Left ventricle myocardium superior (tissue), 1 donor: ENCODE data around the gene PRKCH. TPM values are rescaled to one million over a fixed set of nuclear protein-coding genes. Genes with fewer than 3 reads are reported as not detected.

ENCODE experiments used
- ATAC-seq: fragments of 200-7000 bp; cut with Tn5 transposase; one replicate; pipeline ENCODE4 v1.9.1; 2020; ENCODE audit warnings: mild to moderate bottlenecking, moderate library complexity
- DNase-seq: peaks from one replicate; pipeline ENCODE4 v3.0.0-alpha.2; 2020
- intact Hi-C: fragments of 100-400 bp; cut with micrococcal nuclease; formaldehyde crosslinking; loops from one replicate; pipeline ENCODE4 v1.11.0; 2022
- long read RNA-seq: library from polyadenylated mRNA; unstranded; transcript quantifications from one replicate; pipeline ENCODE4 v2.0.0, GENCODE V29; 2021
- total RNA-seq: library from RNA; stranded (reverse); fragmentation: NEBNext Ultra II Directional; extraction: Animal tissue kit (Norgen Biotek cat#: 25700); gene quantifications from one replicate; pipeline ENCODE4 v1.2.1, GENCODE V29; 2021
- donor health status: DM: no; HTN: yes; CAD: no; lungs with severe emphysema.

The PRKCH gene
- 15.9 TPM for total RNA-seq
- long read RNA-seq, transcript PRKCH-201 (14 exons, 3,582 nt): major isoform, 18 of 30 reads
- long read RNA-seq, partial matches to known transcripts: 3 of 30 reads
- long read RNA-seq, other reads (novel, unspliced or antisense): 7 of 30 reads

GRCh38 chr14:61321385-61322010 is at the start of gene PRKCH:
Gene PRKCH (plus strand): TSS chr14:61321579. CDS start chr14:61322102, 523 bp downstream.
- DNase-seq: peak; percentile 82
- ATAC-seq: peak; percentile 85
- intact Hi-C loops: no loop called here

GRCh38 chr14:61277232-61277631 is 44.1 kb upstream of the PRKCH start:
- intact Hi-C loops: no loop called here
- DNase-seq: no peak
- ATAC-seq: no peak

- DNase-seq (no peak), ATAC-seq (no peak)
- intact Hi-C loops: no loop called here
Observed at GRCh38 chr14:61277784-61278183, 43.6 kb upstream of the PRKCH start.

GRCh38 chr14:61279082-61279481 is 42.3 kb upstream of the PRKCH start:
- DNase-seq (no peak), ATAC-seq (no peak)
- intact Hi-C loops: no loop called here

- intact Hi-C loops: loop anchor here (10.0 kb wide), 1 partner anchor 855 kb away; no protein-coding TSS in a partner anchor
- peak; percentile 34 for DNase-seq
- ATAC-seq: peak; percentile 19
Observed at GRCh38 chr14:61280092-61280525, 41.3 kb upstream of the PRKCH start.

GRCh38 chr14:61280526-61281185 is 40.7 kb upstream of the PRKCH start:
- ATAC-seq (peak; percentile 89), DNase-seq (peak; percentile 78)
- intact Hi-C loops: loop anchor here (10.0 kb wide), 1 partner anchor 854 kb away; no protein-coding TSS in a partner anchor

- no peak for DNase-seq
- intact Hi-C loops: loop anchor here (10.0 kb wide), 1 partner anchor 853 kb away; no protein-coding TSS in a partner anchor
- ATAC-seq: no peak
Observed at GRCh38 chr14:61281186-61281947, 40.0 kb upstream of the PRKCH start, which contains the start of gene TMEM30B. Gene TMEM30B (minus strand): TSS chr14:61281338. CDS start chr14:61281147, 191 bp downstream.

GRCh38 chr14:61281948-61282275 is 39.5 kb upstream of the PRKCH start:
- DNase-seq (no peak), ATAC-seq (peak; percentile 29)
- intact Hi-C loops: loop anchor here (10.0 kb wide), 1 partner anchor 853 kb away; no protein-coding TSS in a partner anchor

- ATAC-seq: no peak
- intact Hi-C loops: loop anchor here (10.0 kb wide), 1 partner anchor 852 kb away; no protein-coding TSS in a partner anchor
- DNase-seq: no peak
Observed at GRCh38 chr14:61282746-61283145, 38.6 kb upstream of the PRKCH start.

GRCh38 chr14:61284001-61284400 is 37.4 kb upstream of the PRKCH start:
- ATAC-seq (no peak), DNase-seq (no peak)
- intact Hi-C loops: loop anchor here (10.0 kb wide), 1 partner anchor 851 kb away; no protein-coding TSS in a partner anchor

- intact Hi-C loops: loop anchor here (10.0 kb wide), 1 partner anchor 849 kb away; no protein-coding TSS in a partner anchor
- DNase-seq (no peak), ATAC-seq (no peak)
Observed at GRCh38 chr14:61285364-61285763, 36.0 kb upstream of the PRKCH start.

- intact Hi-C loops: loop anchor here (10.0 kb wide), 1 partner anchor 848 kb away; no protein-coding TSS in a partner anchor
- DNase-seq (no peak), ATAC-seq (no peak)
Observed at GRCh38 chr14:61287196-61287595, 34.2 kb upstream of the PRKCH start.

GRCh38 chr14:61288228-61288627 is 33.2 kb upstream of the PRKCH start:
- ATAC-seq: no peak
- intact Hi-C loops: loop anchor here (10.0 kb wide), 1 partner anchor 847 kb away; no protein-coding TSS in a partner anchor
- no peak for DNase-seq

- no peak for DNase-seq
- ATAC-seq: no peak
- intact Hi-C loops: loop anchor here (10.0 kb wide), 1 partner anchor 846 kb away; no protein-coding TSS in a partner anchor
Observed at GRCh38 chr14:61288720-61289119, 32.7 kb upstream of the PRKCH start.

- DNase-seq (no peak), ATAC-seq (no peak)
- intact Hi-C loops: no loop called here
Observed at GRCh38 chr14:61290701-61291100, 30.7 kb upstream of the PRKCH start.

- intact Hi-C loops: loop anchor here (5.0 kb wide), 1 partner anchor 541 kb away; no protein-coding TSS in a partner anchor
- no peak for ATAC-seq
- no peak for DNase-seq
Observed at GRCh38 chr14:61296151-61296550, 25.2 kb upstream of the PRKCH start.

- intact Hi-C loops: loop anchor here (5.0 kb wide), 1 partner anchor 540 kb away; no protein-coding TSS in a partner anchor
- ATAC-seq (peak; percentile 32), DNase-seq (no peak)
Observed at GRCh38 chr14:61296719-61297502, 24.5 kb upstream of the PRKCH start.

GRCh38 chr14:61297581-61297980 is 23.8 kb upstream of the PRKCH start:
- intact Hi-C loops: loop anchor here (5.0 kb wide), 1 partner anchor 540 kb away; no protein-coding TSS in a partner anchor
- ATAC-seq (no peak), DNase-seq (no peak)
